Urothelium cell line (cell line): Measurements from ENCODE around the gene SH3D21.
A peak's percentile ranks its signal among the peaks of the same experiment; 100 is the strongest.

Experiments
- DNase-seq: peaks from one replicate; pipeline ENCODE4 v3.0.0; 2011; ENCODE audit warnings: low spot score, mixed read lengths
- FAIRE-seq: peaks from 2 replicates; lab custom pipeline; 2011; peaks lifted over from hg19 to GRCh38; lab: Jason Lieb, UNC

Gene SH3D21

GRCh38 chr1:36306210-36306901, at the start of gene SH3D21:
TSS of gene SH3D21 (plus strand) at chr1:36306368. CDS start at chr1:36306421, 53 bp downstream.
- DNase-seq: no peak
- no peak for FAIRE-seq

GRCh38 chr1:36256558-36257374, 49.4 kb upstream of the SH3D21 start:
- FAIRE-seq: no peak
- DNase-seq: no peak

- no peak for DNase-seq
- no peak for FAIRE-seq
These were observed 48.8 kb upstream of the SH3D21 start for GRCh38 chr1:36257375-36257767.

GRCh38 chr1:36258960-36259344, 47.2 kb upstream of the SH3D21 start:
- DNase-seq (no peak), FAIRE-seq (no peak)

GRCh38 chr1:36268981-36269380, 37.2 kb upstream of the SH3D21 start:
- DNase-seq (no peak), FAIRE-seq (no peak)

GRCh38 chr1:36269408-36269838, 36.7 kb upstream of the SH3D21 start:
- DNase-seq (no peak), FAIRE-seq (no peak)

- FAIRE-seq: no peak
- DNase-seq: no peak
These were observed 33.1 kb upstream of the SH3D21 start for GRCh38 chr1:36273024-36273423.

- DNase-seq (no peak), FAIRE-seq (no peak)
These were observed 32.0 kb upstream of the SH3D21 start for GRCh38 chr1:36274201-36274600.

- FAIRE-seq: no peak
These were observed 29.5 kb upstream of the SH3D21 start for GRCh38 chr1:36276688-36277087.

GRCh38 chr1:36279110-36279788, 26.9 kb upstream of the SH3D21 start:
- FAIRE-seq (no peak), DNase-seq (no peak)

More at GRCh38 chr1:36276688-36277087, 29.5 kb upstream of the SH3D21 start:
- DNase-seq: no peak

GRCh38 chr1:36279789-36280296, 26.3 kb upstream of the SH3D21 start:
- DNase-seq (no peak), FAIRE-seq (no peak)

GRCh38 chr1:36284061-36284460, 22.1 kb upstream of the SH3D21 start:
- no peak for FAIRE-seq
- no peak for DNase-seq

- DNase-seq: no peak
- no peak for FAIRE-seq
These were observed 21.7 kb upstream of the SH3D21 start for GRCh38 chr1:36284517-36284916.

- DNase-seq (peak; percentile 72), FAIRE-seq (no peak)
These were observed 20.6 kb upstream of the SH3D21 start for GRCh38 chr1:36285443-36286101.

- FAIRE-seq (no peak), DNase-seq (no peak)
These were observed 19.4 kb upstream of the SH3D21 start for GRCh38 chr1:36286802-36287201.

GRCh38 chr1:36287595-36287994, 18.6 kb upstream of the SH3D21 start:
- no peak for FAIRE-seq
- no peak for DNase-seq

GRCh38 chr1:36295390-36295789, 10.8 kb upstream of the SH3D21 start:
- DNase-seq: no peak

GRCh38 chr1:36297062-36297461, 9.1 kb upstream of the SH3D21 start:
- no peak for DNase-seq
- no peak for FAIRE-seq

More at GRCh38 chr1:36295390-36295789, 10.8 kb upstream of the SH3D21 start:
- no peak for FAIRE-seq

GRCh38 chr1:36298640-36299039, 7.5 kb upstream of the SH3D21 start:
- FAIRE-seq (no peak), DNase-seq (no peak)

GRCh38 chr1:36300526-36300925, 5.6 kb upstream of the SH3D21 start:
- no peak for FAIRE-seq
- DNase-seq: no peak

- DNase-seq (no peak), FAIRE-seq (no peak)
These were observed 4.9 kb upstream of the SH3D21 start for GRCh38 chr1:36301220-36301619.
